Retina (tissue), 1 donor: ENCODE measurements around the gene RAD51C.
A peak's percentile ranks its signal among the peaks of the same experiment; 100 is the strongest.
"Not testable (repeated sequence)": the region's sequence is repeated elsewhere in the genome, so short reads cannot be mapped to it uniquely, and the experiment has no call there.

Experiments used
- DNase-seq: peaks from one replicate; pipeline ENCODE4 v3.0.0-alpha.2; 2016

Gene RAD51C

DNA sequence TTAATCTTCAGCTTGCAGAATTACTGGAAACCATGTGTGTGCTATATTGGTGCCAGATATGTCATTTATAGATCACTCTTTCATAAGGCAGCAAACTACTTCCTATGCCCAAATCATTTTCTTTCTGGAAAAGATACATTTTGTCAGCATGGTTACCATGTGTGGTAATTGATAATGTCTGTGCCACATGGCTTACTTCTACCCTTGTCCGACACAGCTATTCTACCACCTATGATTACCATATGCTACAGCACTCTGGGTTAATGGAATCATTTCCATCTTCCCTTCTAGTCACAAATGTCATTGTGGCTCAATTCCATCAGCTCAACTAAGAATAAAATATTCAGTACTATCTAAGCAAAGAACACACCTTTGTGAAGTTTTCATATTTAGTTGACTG lies 55.3 kb downstream of the RAD51C start:
- DNase-seq, result no peak

DNA sequence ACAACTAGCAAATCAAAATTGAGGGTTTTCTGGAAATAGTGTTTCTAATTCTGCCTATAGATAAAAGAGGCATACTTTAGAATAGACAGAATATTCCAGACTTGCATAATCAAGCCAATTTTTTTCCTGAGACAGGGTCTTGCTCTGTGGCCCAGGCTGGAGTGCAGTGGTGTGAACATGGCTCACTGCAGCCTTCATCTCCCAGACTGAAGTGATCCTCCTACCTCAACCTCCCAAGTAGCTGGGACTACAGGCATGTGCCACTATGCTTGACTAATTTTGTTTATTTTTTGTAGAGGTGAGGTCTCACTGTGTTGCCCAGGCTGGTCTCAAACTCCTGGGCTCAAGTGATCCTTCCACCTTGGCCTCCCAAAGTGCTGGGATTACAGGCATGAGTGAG lies 57.2 kb downstream of the RAD51C start:
- not testable (repeated sequence) for DNase-seq

DNA sequence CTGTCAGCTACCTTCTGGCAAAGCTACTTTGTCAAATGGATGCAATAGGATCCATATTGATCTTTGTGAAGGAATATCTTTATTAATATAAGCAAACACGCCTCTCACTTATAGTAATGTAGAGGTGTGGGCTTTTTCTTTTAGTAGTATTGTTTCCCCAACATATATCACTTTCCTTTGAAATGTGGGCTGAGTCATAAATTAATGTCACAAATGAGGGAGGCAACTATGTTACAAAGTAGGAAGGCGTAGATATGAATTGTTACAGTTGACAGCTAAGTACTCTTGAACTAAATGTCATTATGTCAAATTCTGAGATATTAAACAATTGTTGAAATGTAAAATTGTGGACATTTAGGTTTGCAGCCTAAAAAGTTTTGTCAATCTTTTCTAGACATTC lies 60.6 kb downstream of the RAD51C start:
- DNase-seq, result no peak

DNA sequence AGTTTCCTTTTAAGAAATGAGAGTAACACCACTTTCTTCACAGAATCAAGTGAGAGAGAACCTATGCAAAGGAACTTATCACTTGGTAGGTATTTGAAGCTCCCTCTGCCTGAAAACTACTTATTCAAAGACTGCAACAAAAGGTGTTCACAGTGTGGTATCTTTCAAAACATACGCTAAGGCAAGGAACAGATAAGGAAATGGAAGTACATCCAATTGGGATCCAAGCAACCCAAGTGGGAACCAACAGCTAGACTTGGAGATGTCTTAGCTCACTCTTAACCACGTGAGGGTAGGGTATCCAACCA lies 62.8 kb downstream of the RAD51C start:
- DNase-seq, result no peak

DNA sequence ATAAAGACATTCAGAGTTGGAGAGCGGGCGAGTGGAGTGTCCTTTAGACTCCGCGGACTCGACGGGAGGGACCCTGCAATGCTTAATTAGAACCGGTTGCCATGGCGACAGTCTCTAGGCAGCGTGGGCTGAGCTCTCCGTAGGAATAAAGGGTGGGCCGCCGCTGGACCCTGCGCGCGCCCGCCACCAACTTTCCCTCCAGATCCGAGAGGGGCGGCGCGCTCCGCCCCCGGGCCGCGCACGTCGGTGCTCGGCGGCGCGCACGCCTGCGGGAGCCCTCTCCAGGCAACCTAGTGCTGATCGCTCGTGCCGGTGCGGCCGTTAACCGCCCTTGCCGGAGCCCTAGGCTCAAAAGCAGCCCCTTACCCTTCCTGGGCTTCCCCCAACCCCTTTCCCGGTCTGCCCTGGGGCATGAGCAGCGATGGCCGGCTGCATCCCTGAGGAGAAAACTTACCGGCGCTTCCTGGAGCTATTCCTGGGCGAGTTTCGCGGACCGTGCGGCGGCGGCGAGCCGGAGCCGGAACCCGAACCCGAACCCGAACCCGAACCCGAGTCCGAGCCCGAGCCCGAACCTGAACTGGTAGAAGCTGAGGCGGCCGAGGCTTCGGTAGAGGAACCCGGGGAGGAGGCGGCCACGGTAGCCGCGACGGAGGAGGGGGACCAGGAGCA lies 63.3 kb downstream of the RAD51C start, which contains the start of gene PPM1E:
PPM1E (plus strand) TSS at position 278 of the 669 bp plus-strand sequence.
- peak; percentile 99 for DNase-seq

DNA sequence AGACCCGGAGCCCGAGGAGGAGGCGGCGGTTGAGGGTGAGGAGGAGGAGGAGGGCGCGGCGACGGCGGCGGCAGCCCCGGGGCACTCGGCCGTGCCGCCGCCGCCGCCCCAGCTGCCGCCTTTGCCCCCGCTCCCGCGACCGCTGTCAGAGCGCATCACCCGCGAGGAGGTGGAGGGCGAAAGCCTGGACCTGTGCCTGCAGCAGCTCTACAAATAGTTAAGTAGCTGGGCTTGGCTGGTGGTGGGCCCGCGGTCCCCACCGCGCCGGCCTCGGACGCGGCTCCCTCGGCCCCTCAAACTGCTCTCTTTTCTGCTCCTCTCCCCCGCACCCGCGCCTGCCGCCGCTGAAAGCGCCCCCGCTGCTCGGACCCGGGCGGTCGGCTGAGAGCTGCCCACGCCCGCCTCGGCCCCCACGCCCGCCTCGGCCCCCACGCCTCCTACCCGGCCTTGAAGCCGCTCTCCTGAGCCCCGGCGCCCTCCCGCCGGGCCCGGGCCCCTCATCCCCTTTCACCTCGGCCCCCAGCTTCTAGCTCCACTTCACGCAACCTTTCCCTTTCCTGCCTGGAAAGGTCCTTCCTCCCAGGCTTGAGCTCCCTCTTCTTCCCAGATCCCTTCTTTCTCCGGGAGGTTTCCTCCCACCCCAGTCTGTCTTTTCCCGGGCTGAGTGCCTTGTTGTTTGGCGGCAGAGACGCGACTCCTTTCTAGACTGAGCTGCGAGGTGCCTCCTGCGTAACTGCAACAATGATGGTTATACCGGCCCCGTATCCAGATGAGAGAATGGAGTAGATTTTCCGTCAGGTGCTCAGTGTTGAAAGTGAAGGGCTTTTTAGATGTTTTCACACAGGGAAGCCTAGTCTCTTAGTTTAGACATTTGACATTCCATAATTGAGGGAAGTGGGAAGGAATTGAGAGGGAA lies 64.1 kb downstream of the RAD51C start:
- DNase-seq, result peak; percentile 78

DNA sequence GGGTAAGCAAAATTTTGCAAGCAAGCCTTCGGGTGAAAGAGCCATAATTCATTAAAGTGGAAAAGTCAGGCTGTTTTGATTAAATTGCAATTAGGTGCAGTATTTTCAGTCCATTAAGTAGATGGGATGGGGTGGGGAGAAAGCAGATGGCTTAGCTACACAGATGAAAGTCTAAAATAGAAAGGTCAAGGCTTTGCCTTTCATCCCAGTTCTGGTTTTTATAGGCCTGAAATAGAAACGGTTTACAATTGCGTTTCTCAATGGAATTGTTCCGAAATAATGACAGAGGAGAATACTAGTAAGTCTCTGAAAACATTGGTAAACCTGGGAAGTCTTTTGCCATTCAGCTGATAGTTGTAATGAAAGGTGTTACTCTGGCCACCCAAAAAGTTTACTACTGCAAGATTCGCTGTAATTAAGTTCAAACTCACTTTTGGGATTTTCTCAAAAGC lies 64.8 kb downstream of the RAD51C start:
- no peak for DNase-seq

DNA sequence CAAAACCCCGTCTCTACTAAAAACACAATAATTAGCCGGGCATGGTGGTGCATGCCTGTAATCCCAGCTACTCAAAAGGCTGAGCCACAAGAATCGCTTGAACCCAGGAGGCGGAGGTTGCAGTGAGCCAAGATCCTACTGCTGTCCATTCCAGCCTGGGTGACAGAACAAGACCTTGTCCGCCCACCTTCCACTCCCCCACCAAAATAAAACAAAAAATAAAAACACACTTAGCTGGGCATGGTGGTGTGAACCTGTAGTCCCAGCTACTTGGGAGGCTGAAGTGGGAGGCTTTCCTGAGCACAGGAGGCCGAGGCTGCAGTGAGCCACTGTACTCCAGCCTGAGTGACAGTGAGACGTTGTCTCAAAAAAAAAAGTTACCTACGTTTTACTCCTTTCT lies 66.5 kb downstream of the RAD51C start:
- DNase-seq, result no peak

DNA sequence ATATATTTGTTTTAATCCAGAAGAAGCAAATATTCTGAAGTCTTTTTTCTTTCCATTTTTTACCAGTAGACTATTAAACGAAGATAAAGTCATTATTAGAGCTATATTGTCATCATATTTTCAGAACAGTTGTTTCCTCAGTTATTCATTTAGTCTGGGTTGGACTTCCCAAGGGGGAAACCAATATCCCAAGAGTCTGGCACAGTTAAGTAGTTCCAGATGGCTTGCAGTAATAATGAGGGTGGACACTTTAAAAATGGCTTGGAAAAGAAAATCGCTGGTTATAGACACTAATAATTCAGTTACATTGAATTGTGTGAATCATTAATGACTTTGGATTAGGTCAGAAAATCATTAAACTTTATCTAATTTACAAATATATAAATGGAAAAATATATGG lies 67.1 kb downstream of the RAD51C start:
- DNase-seq, result no peak

DNA sequence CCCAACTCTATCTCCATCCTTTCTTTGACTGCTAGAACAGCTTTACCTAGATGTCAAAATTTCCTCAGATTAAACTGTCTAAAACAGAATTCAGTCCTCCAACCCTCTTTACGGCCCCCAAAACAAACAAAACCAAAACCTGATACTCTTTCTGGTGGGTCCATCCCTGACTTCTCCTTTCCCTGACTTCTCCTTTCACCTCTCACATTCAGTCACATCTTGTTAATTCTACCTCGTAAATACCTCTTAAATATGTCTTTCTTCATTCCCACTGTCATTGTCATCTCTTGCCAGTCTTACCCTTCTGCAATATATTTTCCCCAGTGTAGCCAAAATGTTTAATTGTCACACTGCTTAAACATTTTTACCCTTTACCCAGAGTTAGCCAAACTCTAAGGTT lies 67.8 kb downstream of the RAD51C start:
- DNase-seq, result no peak

DNA sequence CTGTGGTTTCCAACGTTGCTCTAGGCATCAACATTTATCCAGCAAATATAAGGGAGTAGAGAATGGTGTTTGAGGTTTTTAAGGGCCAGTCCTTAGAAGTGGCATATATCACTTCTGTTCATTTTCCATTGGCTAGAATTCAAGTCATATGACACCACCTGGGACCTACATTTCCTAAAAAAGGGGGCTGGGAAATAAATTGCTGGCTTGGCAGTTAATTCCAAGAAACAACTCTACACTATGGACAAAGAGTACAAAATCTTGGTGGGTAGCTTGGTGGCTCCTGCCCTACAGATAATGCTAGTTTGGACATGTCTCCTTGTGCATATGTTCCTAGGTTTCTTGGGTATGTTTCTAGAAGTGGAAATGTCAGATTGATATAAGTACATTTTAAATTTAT lies 70.9 kb downstream of the RAD51C start:
- DNase-seq, result no peak

DNA sequence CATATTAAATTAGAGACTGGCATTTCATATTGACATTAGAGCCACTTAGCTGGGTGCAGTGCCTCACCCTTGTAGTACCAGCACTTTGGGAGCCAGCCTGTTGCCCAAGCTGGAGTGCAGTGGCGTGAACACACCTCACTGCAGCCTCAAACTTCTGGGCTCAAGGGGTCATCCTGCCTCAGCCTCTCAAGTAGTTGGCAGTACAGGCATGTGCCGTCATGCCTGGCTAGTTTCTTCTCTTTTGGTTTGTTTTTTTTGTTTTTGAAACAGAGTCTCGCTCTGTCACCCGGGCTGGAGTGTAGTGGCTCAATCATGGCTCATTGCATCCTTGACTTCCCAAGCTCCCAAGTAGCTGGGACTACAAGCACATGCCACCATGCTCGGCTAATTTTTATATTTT lies 72.0 kb downstream of the RAD51C start:
- DNase-seq, result no peak

DNA sequence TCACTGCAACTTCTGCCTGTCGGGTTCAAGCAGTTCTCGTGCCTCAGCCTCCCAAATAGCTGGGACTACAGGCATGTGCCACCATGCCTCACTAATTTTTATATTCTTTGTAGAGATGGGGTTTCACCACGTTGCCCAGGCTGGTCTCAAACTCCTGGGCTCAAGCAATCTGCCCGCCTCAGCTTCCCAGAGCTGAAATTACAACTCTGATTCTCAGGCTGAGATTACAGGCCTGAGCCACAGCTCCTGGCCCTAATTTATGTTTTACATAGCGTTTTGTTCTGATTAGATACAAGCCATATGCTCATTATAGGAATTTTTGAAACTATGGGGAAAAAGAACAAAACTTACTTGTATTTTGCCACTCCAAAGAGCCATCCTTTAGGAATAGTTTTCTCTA lies 86.1 kb downstream of the RAD51C start:
- DNase-seq, result not testable (repeated sequence)

DNA sequence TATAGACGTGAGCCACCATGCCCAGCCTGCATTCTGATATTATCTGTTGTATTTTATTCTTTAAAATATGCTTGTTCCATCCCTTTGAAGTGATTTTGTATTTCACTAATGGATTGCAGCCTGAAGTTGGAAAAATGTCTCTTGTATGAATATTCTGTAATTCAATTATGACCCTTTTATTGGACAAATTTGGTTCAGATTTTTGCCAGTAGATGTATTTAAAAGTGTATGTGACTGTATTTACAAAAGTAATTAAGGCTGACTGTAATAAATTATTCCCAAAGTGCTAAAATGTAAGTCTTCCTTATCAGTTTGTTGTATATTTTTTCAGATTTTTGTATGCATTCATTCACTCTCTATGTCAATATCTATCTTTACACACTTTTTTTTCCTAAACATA lies 87.0 kb downstream of the RAD51C start:
- DNase-seq, result no peak

DNA sequence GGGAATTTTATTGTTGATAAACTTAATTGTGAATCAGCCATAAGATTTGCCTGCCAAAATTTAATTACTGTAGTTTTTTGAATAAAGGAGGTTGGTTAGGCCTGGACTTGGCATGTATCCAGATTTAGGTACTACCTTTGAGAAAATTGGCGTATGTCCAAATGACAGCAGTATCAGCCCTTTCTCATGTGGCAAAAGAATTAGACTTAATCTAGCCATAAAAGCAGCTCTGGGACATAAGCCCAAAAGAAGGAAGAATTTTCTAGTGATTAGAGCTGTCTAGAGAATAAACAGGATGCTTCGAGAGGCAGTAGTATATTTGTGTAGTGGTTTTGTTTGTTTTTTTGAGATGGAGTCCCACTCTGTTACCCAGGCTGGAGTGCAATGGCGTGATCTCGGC lies 91.0 kb downstream of the RAD51C start:
- no peak for DNase-seq

DNA sequence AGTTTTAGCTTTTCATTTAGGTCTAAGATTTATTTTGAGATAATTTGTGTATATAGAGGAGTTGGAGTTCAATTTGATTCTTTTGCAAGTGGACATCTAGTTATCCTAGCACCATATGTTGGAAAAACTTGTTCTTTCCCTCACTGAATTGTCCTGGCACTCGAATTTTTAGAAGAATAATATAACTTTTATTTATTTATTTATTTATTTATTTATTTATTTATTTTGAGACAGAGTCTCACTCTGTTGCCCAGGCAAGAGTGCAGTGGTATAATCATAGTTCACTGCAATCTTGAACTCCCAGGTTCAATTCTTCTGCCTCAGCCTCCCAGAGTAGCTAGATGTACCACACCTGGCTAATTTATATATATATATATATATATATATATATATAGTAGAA lies 92.7 kb downstream of the RAD51C start:
- no peak for DNase-seq
